Activated CD8-positive, alpha-beta memory T cell treated with anti-CD3 and anti-CD28 coated beads, Interleukin-2, amount 10 ng/mL, durations not matched to agents 7 days and 5 days (primary cell): ENCODE measurements around the gene HMGB4. TPM values are rescaled to one million over a fixed set of nuclear protein-coding genes. Genes with fewer than 3 reads are reported as not detected.

Source experiments
- ATAC-seq: fragments of 150-1000 bp; cut with Tn5 transposase; one replicate; pipeline ENCODE4 v1.10.0; 2021; ENCODE audit warnings: moderate library complexity
- CTCF ChIA-PET: fragments of 350-600 bp; sonication (Branson Sonifier 250); formaldehyde crosslinking; loops from one replicate; lab custom pipeline; 2021; ENCODE audit warnings: antibody characterized with exemption; lab: Charles Lee
- DNase-seq: peaks from one replicate; pipeline ENCODE4 v3.0.0-alpha.2; 2020
- H3K27ac Mint-ChIP-seq: one replicate; pipeline ENCODE4 v1.8.0; 2021; ENCODE audit warnings: mild to moderate bottlenecking, mixed read lengths
- H3K27me3 Mint-ChIP-seq: one replicate; pipeline ENCODE4 v1.8.0; 2021; ENCODE audit warnings: mixed read lengths
- H3K36me3 Mint-ChIP-seq: one replicate; pipeline ENCODE4 v1.8.0; 2021; ENCODE audit warnings: mild to moderate bottlenecking, mixed read lengths
- H3K4me1 Mint-ChIP-seq: one replicate; pipeline ENCODE4 v1.8.0; 2021; ENCODE audit warnings: mixed read lengths
- H3K4me3 Mint-ChIP-seq: one replicate; pipeline ENCODE4 v1.8.0; 2021; ENCODE audit warnings: mild to moderate bottlenecking, moderate library complexity, mixed read lengths
- H3K9me3 Mint-ChIP-seq: one replicate; pipeline ENCODE4 v1.8.0; 2022; ENCODE audit warnings: low read depth, mixed read lengths
- total RNA-seq, 2 experiments: library from RNA; stranded (reverse); gene quantifications; one replicate each; pipeline ENCODE4 v1.2.3, GENCODE V29; 2021

Gene HMGB4
- not detected for total RNA-seq

GRCh38 chr1:33863779-33864178 is at the start of gene HMGB4:
HMGB4 (plus strand) TSS chr1:33864079; CDS start chr1:33864192, 113 bp downstream.
- H3K4me1 Mint-ChIP-seq, result peaks cover 9% of the 10 kb centered on the region
- H3K9me3 Mint-ChIP-seq, result no peaks in the 10 kb centered on the region
- H3K27ac Mint-ChIP-seq, result no peak within 1 kb of the TSS
- H3K36me3 Mint-ChIP-seq, result no peaks in the 10 kb centered on the region
- H3K27me3 Mint-ChIP-seq, result peaks cover 5% of the 10 kb centered on the region
- no peak for DNase-seq
- no peak for ATAC-seq
- no peak within 1 kb of the TSS for H3K4me3 Mint-ChIP-seq
- CTCF ChIA-PET, result no interaction called here

GRCh38 chr1:33814166-33814565 is 49.7 kb upstream of the HMGB4 start:
- no peak overlapping the region for H3K4me3 Mint-ChIP-seq
- H3K27me3 Mint-ChIP-seq, result no peaks in the 10 kb centered on the region
- H3K9me3 Mint-ChIP-seq, result no peaks in the 10 kb centered on the region
- DNase-seq, result no peak
- H3K27ac Mint-ChIP-seq, result no peak overlapping the region
- H3K4me1 Mint-ChIP-seq, result no peaks in the 10 kb centered on the region
- no peak for ATAC-seq
- CTCF ChIA-PET, result no interaction called here
- H3K36me3 Mint-ChIP-seq, result no peaks in the 10 kb centered on the region

- H3K27me3 Mint-ChIP-seq, result no peaks in the 10 kb centered on the region
- ATAC-seq (no peak), DNase-seq (no peak)
- H3K36me3 Mint-ChIP-seq, result no peaks in the 10 kb centered on the region
- no peak overlapping the region for H3K27ac Mint-ChIP-seq
- no peaks in the 10 kb centered on the region for H3K4me1 Mint-ChIP-seq
- H3K9me3 Mint-ChIP-seq, result no peaks in the 10 kb centered on the region
- CTCF ChIA-PET, result no interaction called here
- no peak overlapping the region for H3K4me3 Mint-ChIP-seq
Observed at GRCh38 chr1:33815061-33815460, 48.8 kb upstream of the HMGB4 start.

- H3K4me1 Mint-ChIP-seq, result no peaks in the 10 kb centered on the region
- no peaks in the 10 kb centered on the region for H3K27me3 Mint-ChIP-seq
- no peaks in the 10 kb centered on the region for H3K36me3 Mint-ChIP-seq
- H3K27ac Mint-ChIP-seq, result no peak overlapping the region
- H3K9me3 Mint-ChIP-seq, result no peaks in the 10 kb centered on the region
- ATAC-seq (no peak), DNase-seq (no peak)
- CTCF ChIA-PET, result no interaction called here
- H3K4me3 Mint-ChIP-seq, result no peak overlapping the region
Observed at GRCh38 chr1:33818071-33818470, 45.8 kb upstream of the HMGB4 start.

GRCh38 chr1:33819290-33819912 is 44.5 kb upstream of the HMGB4 start:
- Mint-ChIP-seq H3K36me3 (no peaks in the 10 kb centered on the region), H3K4me3 (no peak overlapping the region), H3K27me3 (no peaks in the 10 kb centered on the region), H3K27ac (no peak overlapping the region), H3K4me1 (no peaks in the 10 kb centered on the region), H3K9me3 (no peaks in the 10 kb centered on the region)
- CTCF ChIA-PET, result no interaction called here
- DNase-seq (no peak), ATAC-seq (no peak)

- no peak for DNase-seq
- H3K27ac Mint-ChIP-seq, result no peak overlapping the region
- no peaks in the 10 kb centered on the region for H3K36me3 Mint-ChIP-seq
- no peaks in the 10 kb centered on the region for H3K27me3 Mint-ChIP-seq
- ATAC-seq, result no peak
- no peak overlapping the region for H3K4me3 Mint-ChIP-seq
- no peaks in the 10 kb centered on the region for H3K9me3 Mint-ChIP-seq
- CTCF ChIA-PET, result no interaction called here
- H3K4me1 Mint-ChIP-seq, result no peaks in the 10 kb centered on the region
Observed at GRCh38 chr1:33819913-33820311, 44.0 kb upstream of the HMGB4 start.

GRCh38 chr1:33820804-33821203 is 43.1 kb upstream of the HMGB4 start:
- no peaks in the 10 kb centered on the region for H3K9me3 Mint-ChIP-seq
- H3K4me1 Mint-ChIP-seq, result no peaks in the 10 kb centered on the region
- no peak overlapping the region for H3K27ac Mint-ChIP-seq
- CTCF ChIA-PET, result no interaction called here
- ATAC-seq (no peak), DNase-seq (no peak)
- no peaks in the 10 kb centered on the region for H3K36me3 Mint-ChIP-seq
- no peaks in the 10 kb centered on the region for H3K27me3 Mint-ChIP-seq
- no peak overlapping the region for H3K4me3 Mint-ChIP-seq

- Mint-ChIP-seq H3K36me3 (no peaks in the 10 kb centered on the region), H3K4me3 (no peak overlapping the region), H3K4me1 (no peaks in the 10 kb centered on the region), H3K9me3 (no peaks in the 10 kb centered on the region), H3K27me3 (no peaks in the 10 kb centered on the region), H3K27ac (no peak overlapping the region)
- no peak for ATAC-seq
- CTCF ChIA-PET, result no interaction called here
- DNase-seq, result no peak
Observed at GRCh38 chr1:33821291-33821690, 42.6 kb upstream of the HMGB4 start.

- ATAC-seq, result no peak
Observed at GRCh38 chr1:33822396-33822795, 41.5 kb upstream of the HMGB4 start.

GRCh38 chr1:33823401-33823800 is 40.5 kb upstream of the HMGB4 start:
- no peaks in the 10 kb centered on the region for H3K36me3 Mint-ChIP-seq
- ATAC-seq (no peak), DNase-seq (no peak)
- no peak overlapping the region for H3K27ac Mint-ChIP-seq
- CTCF ChIA-PET, result no interaction called here
- no peaks in the 10 kb centered on the region for H3K9me3 Mint-ChIP-seq
- no peak overlapping the region for H3K4me3 Mint-ChIP-seq
- no peaks in the 10 kb centered on the region for H3K27me3 Mint-ChIP-seq
- H3K4me1 Mint-ChIP-seq, result no peaks in the 10 kb centered on the region

More at GRCh38 chr1:33822396-33822795, 41.5 kb upstream of the HMGB4 start:
- CTCF ChIA-PET, result no interaction called here
- Mint-ChIP-seq H3K9me3 (no peaks in the 10 kb centered on the region), H3K36me3 (no peaks in the 10 kb centered on the region), H3K4me3 (no peak overlapping the region), H3K27me3 (no peaks in the 10 kb centered on the region), H3K4me1 (no peaks in the 10 kb centered on the region), H3K27ac (no peak overlapping the region)
- no peak for DNase-seq

- Mint-ChIP-seq H3K9me3 (no peaks in the 10 kb centered on the region), H3K27ac (no peak overlapping the region), H3K4me3 (no peak overlapping the region), H3K4me1 (no peaks in the 10 kb centered on the region), H3K36me3 (no peaks in the 10 kb centered on the region), H3K27me3 (no peaks in the 10 kb centered on the region)
- ATAC-seq, result no peak
- no peak for DNase-seq
- CTCF ChIA-PET, result no interaction called here
Observed at GRCh38 chr1:33823830-33824229, 40.0 kb upstream of the HMGB4 start.

- ATAC-seq (no peak), DNase-seq (no peak)
- no peaks in the 10 kb centered on the region for H3K27me3 Mint-ChIP-seq
- no peak overlapping the region for H3K27ac Mint-ChIP-seq
- CTCF ChIA-PET, result no interaction called here
- no peak overlapping the region for H3K4me3 Mint-ChIP-seq
- no peaks in the 10 kb centered on the region for H3K36me3 Mint-ChIP-seq
- H3K9me3 Mint-ChIP-seq, result no peaks in the 10 kb centered on the region
- no peaks in the 10 kb centered on the region for H3K4me1 Mint-ChIP-seq
Observed at GRCh38 chr1:33824321-33824720, 39.6 kb upstream of the HMGB4 start.

GRCh38 chr1:33824971-33825370 is 38.9 kb upstream of the HMGB4 start:
- H3K4me1 Mint-ChIP-seq, result no peaks in the 10 kb centered on the region
- no peak for ATAC-seq
- H3K27me3 Mint-ChIP-seq, result no peaks in the 10 kb centered on the region
- no peaks in the 10 kb centered on the region for H3K9me3 Mint-ChIP-seq
- H3K4me3 Mint-ChIP-seq, result no peak overlapping the region
- H3K36me3 Mint-ChIP-seq, result no peaks in the 10 kb centered on the region
- H3K27ac Mint-ChIP-seq, result no peak overlapping the region
- CTCF ChIA-PET, result no interaction called here
- DNase-seq, result no peak

- Mint-ChIP-seq H3K9me3 (no peaks in the 10 kb centered on the region), H3K36me3 (no peaks in the 10 kb centered on the region), H3K27ac (no peak overlapping the region), H3K4me3 (no peak overlapping the region), H3K27me3 (no peaks in the 10 kb centered on the region), H3K4me1 (no peaks in the 10 kb centered on the region)
- DNase-seq (no peak), ATAC-seq (no peak)
- CTCF ChIA-PET, result no interaction called here
Observed at GRCh38 chr1:33825506-33825905, 38.4 kb upstream of the HMGB4 start.

- H3K4me3 Mint-ChIP-seq, result no peak overlapping the region
- H3K27ac Mint-ChIP-seq, result no peak overlapping the region
- CTCF ChIA-PET, result no interaction called here
Observed at GRCh38 chr1:33826311-33826710, 37.6 kb upstream of the HMGB4 start.

More at GRCh38 chr1:33826311-33826710, 37.6 kb upstream of the HMGB4 start:
- Mint-ChIP-seq H3K36me3 (no peaks in the 10 kb centered on the region), H3K9me3 (no peaks in the 10 kb centered on the region), H3K27me3 (no peaks in the 10 kb centered on the region), H3K4me1 (no peaks in the 10 kb centered on the region)
- ATAC-seq, result no peak
- no peak for DNase-seq
